H1 (cell line): ENCODE data around the gene CHMP6. TPM values are rescaled to one million over a fixed set of nuclear protein-coding genes. Genes with fewer than 3 reads are reported as not detected.

Experiments
- CTCF ChIA-PET: fragments of 300-600 bp; sonication (Branson Sonifier 250); formaldehyde crosslinking; loops from one replicate; lab custom pipeline; 2021; ENCODE audit not compliant: partially characterized antibody; lab: Charles Lee
- POLR2A ChIA-PET: fragments of 300-600 bp; sonication (Branson Sonifier 250); formaldehyde crosslinking; loops from one replicate; lab custom pipeline; 2021; ENCODE audit warnings: inconsistent platforms; ENCODE audit not compliant: partially characterized antibody; lab: Charles Lee
- DNase-seq, 2 experiments: peaks; one replicate each; pipeline versions ENCODE4 v3.0.0 to v3.0.0-alpha.2; 2010 to 2022; ENCODE audit warnings: low spot score in 2 of 2, low read depth in 1 of 2, mixed read lengths in 1 of 2
- FAIRE-seq: peaks from 2 replicates; lab custom pipeline; 2011; peaks lifted over from hg19 to GRCh38; lab: Jason Lieb, UNC
- H2AFZ ChIP-seq: 2 replicates; pipeline ENCODE4 v1.8.1; 2012; ENCODE audit warnings: low read length, inconsistent platforms
- H2AK5ac ChIP-seq: 2 replicates; pipeline ENCODE4 v1.6.1; 2013; ENCODE audit warnings: low read depth, low read length
- H2BK120ac ChIP-seq: replicated peaks from 2 replicates; pipeline ENCODE3; 2013; ENCODE audit warnings: low read depth, low read length, inconsistent platforms
- H2BK12ac ChIP-seq: 2 replicates; pipeline ENCODE4 v1.6.1; 2013; ENCODE audit warnings: low read depth, low read length
- H2BK15ac ChIP-seq: 2 replicates; pipeline ENCODE4 v1.6.1; 2013; ENCODE audit warnings: low read length
- H2BK20ac ChIP-seq: 2 replicates; pipeline ENCODE4 v1.6.1; 2013; ENCODE audit warnings: low read length
- H2BK5ac ChIP-seq: 2 replicates; pipeline ENCODE4 v1.6.1; 2013; ENCODE audit warnings: low read depth, low read length
- H3K14ac ChIP-seq: 2 replicates; pipeline ENCODE4 v1.6.1; 2013; ENCODE audit warnings: inconsistent platforms; ENCODE audit not compliant: insufficient read length
- H3K18ac ChIP-seq: 2 replicates; pipeline ENCODE4 v1.6.1; 2013; ENCODE audit warnings: low read length; ENCODE audit errors: extremely low read depth
- H3K23ac ChIP-seq: 2 replicates; pipeline ENCODE4 v1.6.1; 2013; ENCODE audit warnings: inconsistent platforms; ENCODE audit not compliant: insufficient read length
- H3K23me2 ChIP-seq: 2 replicates; pipeline ENCODE4 v1.6.1; 2013; ENCODE audit warnings: low read depth, low read length
- H3K27ac ChIP-seq: 2 replicates; pipeline ENCODE4 v1.6.1; 2011; ENCODE audit warnings: low read depth, low read length, inconsistent platforms
- H3K27me3 ChIP-seq, 4 experiments: replicated peaks in 1 of 4; 1 replicate in 1 of 4; 2 replicates in 3 of 4; pipeline versions ENCODE4 v1.6.1 to v1.8.1; 2011 to 2013; ENCODE audit warnings: low read length in 3 of 4, mild to moderate bottlenecking in 3 of 4, inconsistent platforms in 2 of 4, mixed read lengths in 2 of 4, moderate library complexity in 1 of 4; ENCODE audit not compliant: control insufficient read depth in 3 of 4, insufficient read depth in 3 of 4; ENCODE audit errors: extremely low read depth in 1 of 4
- H3K36me3 ChIP-seq, 4 experiments: 2 replicates each; pipeline versions ENCODE4 v1.6.1 to v1.8.1; 2011 to 2013; ENCODE audit warnings: mild to moderate bottlenecking in 4 of 4, low read length in 3 of 4, moderate library complexity in 2 of 4, control low read depth in 1 of 4, inconsistent platforms in 1 of 4; ENCODE audit not compliant: insufficient read depth in 4 of 4, control insufficient read depth in 2 of 4
- H3K4ac ChIP-seq: replicated peaks from 2 replicates; pipeline ENCODE3; 2013; ENCODE audit warnings: low read length, low read depth, mixed read lengths, inconsistent platforms; ENCODE audit not compliant: insufficient read length
- H3K4me1 ChIP-seq, 4 experiments: replicated peaks in 1 of 4; 1 replicate in 1 of 4; 2 replicates in 3 of 4; pipeline versions ENCODE4 v1.6.1 to v1.8.1; 2011 to 2013; ENCODE audit warnings: low read length in 3 of 4, inconsistent platforms in 2 of 4, mixed read lengths in 1 of 4; ENCODE audit not compliant: insufficient read depth in 4 of 4, control insufficient read depth in 3 of 4
- H3K4me2 ChIP-seq, 2 experiments: 2 replicates each; pipeline versions ENCODE4 v1.6.1 to v1.8.1; 2011 to 2013; ENCODE audit warnings: low read depth in 2 of 2, low read length in 2 of 2, control low read depth in 1 of 2, inconsistent platforms in 1 of 2, mild to moderate bottlenecking in 1 of 2; ENCODE audit not compliant: insufficient read depth in 1 of 2
- H3K4me3 ChIP-seq, 4 experiments: fragments of 200-600, 300-600 bp in 1 of 4; sonication (generic), shearing (Covaris generic), sonication (Bioruptor Twin) in 1 of 4; 2 replicates each; pipeline versions ENCODE4 v1.5.1 to v1.8.1; 2011 to 2016; ENCODE audit warnings: low read length in 4 of 4, low read depth in 3 of 4, control low read depth in 2 of 4, inconsistent platforms in 2 of 4, mild to moderate bottlenecking in 2 of 4, mixed read lengths in 1 of 4, moderate library complexity in 1 of 4; ENCODE audit not compliant: insufficient read depth in 2 of 4; ENCODE audit errors: extremely low read depth in 1 of 4
- H3K56ac ChIP-seq: replicated peaks from 2 replicates; pipeline ENCODE3; 2013; ENCODE audit warnings: low read depth, mild to moderate bottlenecking, mixed read lengths, low read length, inconsistent platforms; ENCODE audit not compliant: insufficient read length
- H3K79me1 ChIP-seq: 2 replicates; pipeline ENCODE4 v1.6.1; 2013; ENCODE audit warnings: low read depth, low read length, control low read depth
- H3K79me2 ChIP-seq, 2 experiments: 2 replicates each; pipeline versions ENCODE4 v1.6.1 to v1.8.1; 2012 to 2013; ENCODE audit warnings: low read length in 2 of 2, mild to moderate bottlenecking in 2 of 2, inconsistent platforms in 1 of 2; ENCODE audit not compliant: insufficient read depth in 2 of 2, control insufficient read depth in 1 of 2
- H3K9ac ChIP-seq, 4 experiments: replicated peaks in 1 of 4; 1 replicate in 1 of 4; 2 replicates in 3 of 4; pipeline versions ENCODE4 v1.6.1 to v1.8.1; 2011 to 2013; ENCODE audit warnings: low read depth in 3 of 4, low read length in 3 of 4, control low read depth in 2 of 4, mild to moderate bottlenecking in 2 of 4, moderate library complexity in 2 of 4, inconsistent platforms in 1 of 4; ENCODE audit errors: extremely low read depth in 1 of 4
- H3K9me3 ChIP-seq, 2 experiments: 2 replicates each; pipeline versions ENCODE4 v1.6.1 to v1.8.1; 2012 to 2013; ENCODE audit warnings: mild to moderate bottlenecking in 2 of 2, moderate library complexity in 2 of 2, control low read depth in 1 of 2, inconsistent platforms in 1 of 2, low read depth in 1 of 2, low read length in 1 of 2, mixed read lengths in 1 of 2; ENCODE audit not compliant: insufficient read depth in 2 of 2
- H4K20me1 ChIP-seq, 2 experiments: replicated peaks in 1 of 2; 2 replicates each; pipeline versions ENCODE3 to v1.8.1; 2011 to 2013; ENCODE audit warnings: inconsistent platforms in 2 of 2, low read length in 2 of 2, mild to moderate bottlenecking in 1 of 2; ENCODE audit not compliant: insufficient read depth in 2 of 2, control insufficient read depth in 1 of 2
- H4K5ac ChIP-seq: 2 replicates; pipeline ENCODE4 v1.6.1; 2013; ENCODE audit warnings: low read length, low read depth, mixed read lengths, inconsistent platforms; ENCODE audit not compliant: insufficient read length
- H4K8ac ChIP-seq: 2 replicates; pipeline ENCODE4 v1.8.0; 2013; ENCODE audit warnings: mild to moderate bottlenecking, moderate library complexity, low read length, inconsistent platforms; ENCODE audit not compliant: insufficient read depth; ENCODE audit errors: extremely low read depth
- H4K91ac ChIP-seq: replicated peaks from 2 replicates; pipeline ENCODE3; 2013; ENCODE audit warnings: low read length, mixed read lengths, inconsistent platforms; ENCODE audit not compliant: insufficient read length
- GABPA ChIP-seq: IDR thresholded peaks from 2 replicates; pipeline ENCODE4 v1.6.1; 2011; ENCODE audit warnings: mild to moderate bottlenecking, low read length, moderate library complexity, borderline replicate concordance; ENCODE audit not compliant: insufficient read depth
- GTF2F1 ChIP-seq: IDR thresholded peaks from 2 replicates; pipeline ENCODE4 v1.6.1; 2012; ENCODE audit warnings: low read depth, low read length, improper control_type of control experiment, borderline replicate concordance
- KDM1A ChIP-seq: fragments of 200-600, 300-600 bp; sonication (generic); IDR thresholded peaks from 2 replicates; pipeline ENCODE4 v1.7.1; 2016; ENCODE audit warnings: mild to moderate bottlenecking, low read length, borderline replicate concordance
- KDM5A ChIP-seq: fragments of 200-600 bp; IDR thresholded peaks from 2 replicates; pipeline ENCODE4 v1.7.1; 2012; ENCODE audit warnings: mild to moderate bottlenecking, low read length, inconsistent platforms, mixed read lengths
- MAFK ChIP-seq: IDR thresholded peaks from 2 replicates; pipeline ENCODE4 v1.6.1; 2012; ENCODE audit warnings: low read depth, mild to moderate bottlenecking, improper control_type of control experiment, low read length
- POLR2A ChIP-seq, 2 experiments: IDR thresholded peaks; 1 replicate in 1 of 2; 2 replicates in 1 of 2; pipeline ENCODE4 v1.6.1; 2011; ENCODE audit warnings: low read depth in 2 of 2, low read length in 2 of 2, mild to moderate bottlenecking in 2 of 2; ENCODE audit errors: control extremely low read depth in 1 of 2
- RXRA ChIP-seq: IDR thresholded peaks from 2 replicates; pipeline ENCODE4 v1.6.1; 2011; ENCODE audit warnings: low read depth, mild to moderate bottlenecking, low read length, moderate library complexity; ENCODE audit not compliant: insufficient read depth
- SIN3A ChIP-seq, 2 experiments: IDR thresholded peaks in 1 of 2; conservative IDR thresholded peaks in 1 of 2; 2 replicates each; pipeline ENCODE4 v1.6.1; 2011 to 2012; ENCODE audit warnings: low read length in 2 of 2, improper control_type of control experiment in 1 of 2, low read depth in 1 of 2, mild to moderate bottlenecking in 1 of 2
- SIX5 ChIP-seq: IDR thresholded peaks from 2 replicates; pipeline ENCODE4 v1.6.1; 2011; ENCODE audit warnings: mild to moderate bottlenecking, low read depth, low read length
- TBP ChIP-seq: IDR thresholded peaks from 2 replicates; pipeline ENCODE4 v1.6.1; 2011; ENCODE audit warnings: low read depth, low read length, improper control_type of control experiment
- WGBS, 2 experiments: shearing (Covaris generic) in 1 of 2; methylation state at CpG; one replicate each; pipeline versions ENCODE4 v1.1.6 to v1.1.7; 2013 to 2015; ENCODE audit warnings: low lambda C conversion rate in 2 of 2, mixed read lengths in 2 of 2, inconsistent platforms in 1 of 2, low coverage in 1 of 2, missing lambda C conversion rate in 1 of 2; ENCODE audit not compliant: insufficient replicate concordance in 2 of 2, insufficient coverage in 1 of 2, insufficient read length in 1 of 2; ENCODE audit errors: extremely low coverage in 1 of 2, missing lambda C conversion rate in 1 of 2; 5-methylcytosine and 5-hydroxymethylcytosine counted together
- polyA plus RNA-seq, 7 experiments: library from polyadenylated mRNA; depleted of rRNA in 3 of 7; stranded (reverse) in 5 of 7; unstranded in 2 of 7; fragments of >200 nt in 5 of 7; fragments of 200-250 nt in 2 of 7; gene quantifications; 1 replicate in 5 of 7; 2 replicates in 1 of 7; 4 replicates in 1 of 7; pipeline versions ENCODE4 v1.2.1 to v1.2.3, GENCODE V29; 2011 to 2013; ENCODE audit warnings: missing spikeins in 2 of 7, mixed read lengths in 2 of 7
- total RNA-seq: library from RNA; stranded (reverse); fragmentation: NEBNext Ultra II Directional; extraction: Animal tissue kit (Norgen Biotek cat#: 25700); gene quantifications from 2 replicates; pipeline ENCODE4 v1.2.1, GENCODE V29; 2021
- TF ChIP-seq, protein P1 (sequence below): IDR thresholded peaks from 2 replicates; pipeline ENCODE4 v1.6.1; 2012; ENCODE audit warnings: inconsistent platforms

CHMP6 gene
- total and polyA plus RNA-seq, 2 of the 8 experiments (the other 6 are each of a cell fraction or from before 2014, with no cell fraction given), result 15.7 to 24.3 TPM

DNA sequence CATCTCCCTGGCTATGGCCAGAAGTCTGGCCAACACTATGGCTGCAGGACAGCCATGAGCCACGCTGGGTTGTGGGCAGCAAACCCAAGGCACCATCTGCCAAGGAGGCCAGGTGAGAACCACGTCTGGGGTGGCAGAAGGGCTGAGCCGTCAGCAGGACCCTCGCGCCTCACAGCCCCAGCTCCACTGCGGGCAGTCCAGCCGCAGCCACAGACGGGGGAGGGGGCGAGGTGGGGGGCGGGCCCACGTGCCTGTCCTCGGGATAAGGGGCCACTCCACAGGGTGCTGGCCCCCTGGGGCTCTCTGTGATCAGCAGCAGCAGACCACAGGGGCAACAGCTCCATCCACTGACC, 36.8 kb downstream of the CHMP6 start:
- Histone ChIP-seq H3K4me2 (no peak overlapping the region), H3K27me3 (peaks cover 0 to 2% (median under 1%) of the 10 kb centered on the region in 4 experiments; a peak in 5 of 7 replicates), H2BK15ac (no peak overlapping the region; the same call in 1 of the 2 replicates), H4K91ac (no peak overlapping the region), H2BK120ac (no peak overlapping the region), H3K9me3 (no peaks in the 10 kb centered on the region; a peak in 1 of 4 replicates), H2AFZ (no peak overlapping the region), H3K36me3 (no peaks in the 10 kb centered on the region), H3K79me2 (no peaks in the 10 kb centered on the region), H3K4ac (no peak overlapping the region), H4K5ac (no peak overlapping the region), H4K20me1 (peaks cover 0 to 5% of the 10 kb centered on the region in 2 experiments), H3K23ac (no peak overlapping the region), H3K27ac (no peak overlapping the region), H4K8ac (0 out of 2 replicates have a peak overlapping the region, but pooled peaks have one; percentile 42), H3K23me2 (no peaks in the 10 kb centered on the region), H3K4me1 (peaks cover 0 to 4% (median under 1%) of the 10 kb centered on the region in 4 experiments; a peak in 2 of 7 replicates), H2BK5ac (no peak overlapping the region), H3K4me3 (no peak overlapping the region), H3K9ac (no peak overlapping the region), H3K18ac (no peak overlapping the region)
- no peak for DNase-seq
- 85% methylated on average over 12 of the region's 12 CpGs; no CpG with 5 or more reads in 1 of the 2 experiments for WGBS, 2 experiments
- no peak for TF ChIP-seq SIX5
- TF ChIP-seq, protein P1, sequence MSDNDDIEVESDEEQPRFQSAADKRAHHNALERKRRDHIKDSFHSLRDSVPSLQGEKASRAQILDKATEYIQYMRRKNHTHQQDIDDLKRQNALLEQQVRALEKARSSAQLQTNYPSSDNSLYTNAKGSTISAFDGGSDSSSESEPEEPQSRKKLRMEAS, result no peak
- no peak for TF ChIP-seq SIN3A (conservative IDR thresholded peaks at IDR 0.05 in 1 of 2, IDR thresholded peaks at IDR 0.05 in 1 of 2; ENCODE audit: low read depth in 1 of 2, low read length in 2 of 2)
- TF ChIP-seq TBP, result no peak
- TF ChIP-seq MAFK, result no peak
- TF ChIP-seq RXRA, result no peak
- TF ChIP-seq POLR2A (IDR thresholded peaks at IDR 0.05; ENCODE audit: control extremely low read depth in 1 of 2, low read depth in 2 of 2, low read length in 2 of 2), result no peak
- TF ChIP-seq GABPA, result no peak
- no peak for TF ChIP-seq KDM1A
- no peak for TF ChIP-seq KDM5A
- TF ChIP-seq GTF2F1, result no peak
- TF ChIP-seq, all 59 proteins: peak for 0
- CTCF ChIA-PET, result interaction anchor here (0.9 to 12.9 kb wide), 4 partner anchors 9 to 68 kb away, joined by 4 to 110 read pairs (median 7); no protein-coding TSS in a partner anchor
- Histone ChIP-seq H3K56ac (no peak overlapping the region), H2AK5ac (no peak overlapping the region), H3K14ac (no peak overlapping the region), H3K79me1 (0 out of 2 replicates have a peak, but pooled peaks cover 2% of the 10 kb centered on the region), H2BK12ac (peak overlapping the region; percentile 17; the same call in 1 of the 2 replicates), H2BK20ac (no peak overlapping the region)
- FAIRE-seq, result no peak
- POLR2A ChIA-PET, result interaction anchor here (0.6 to 5.9 kb wide), 3 partner anchors 7 to 212 kb away, joined by 3 to 41 read pairs (median 3); partner anchors contain the start of gene BAIAP2
